ENCODE results near the gene METTL23.
"Not testable (repeated sequence)": the region's sequence is repeated elsewhere in the genome, so short reads cannot be mapped to it uniquely, and the experiment has no call there.

Gene METTL23

GRCh38 chr17:76737676-76738467 is 11.2 kb downstream of the METTL23 start, which contains the start of gene MFSD11:
MFSD11 (plus strand) TSS chr17:76738119; CDS start chr17:76738353, 234 bp downstream.
- H3K9me3 ChIP-seq (ENCODE audit: insufficient read depth, low read length), result no peaks in the 10 kb centered on the region
- H3K36me3 ChIP-seq (ENCODE audit: low read length), result peaks cover 43% of the 10 kb centered on the region
- H4K20me1 ChIP-seq (ENCODE audit: low read depth, low read length), result peaks cover 19% of the 10 kb centered on the region
- H3K9ac ChIP-seq (ENCODE audit: low read length), result peak within 1 kb of the TSS; percentile 100
- H3K9me2 ChIP-seq (replicated peaks; ENCODE audit: insufficient read depth, low read length), result no peaks in the 10 kb centered on the region
- peak within 1 kb of the TSS; percentile 94 for H3K27ac ChIP-seq (ENCODE audit: low read depth, low read length)
- peak within 1 kb of the TSS; percentile 99 for H3K4me3 ChIP-seq (ENCODE audit: insufficient read depth, low read length, poor library complexity, severe bottlenecking)
- TF ChIP-seq CTCF (IDR thresholded peaks at IDR 0.05; ENCODE audit: insufficient read depth, low read length, poor library complexity, severe bottlenecking) (no peak), EZH2phosphoT487 (conservative IDR thresholded peaks at IDR 0.05; ENCODE audit: low read length) (no peak)
- peak within 1 kb of the TSS; percentile 77 for H2AFZ ChIP-seq (ENCODE audit: low read depth, low read length, severe bottlenecking)
- peaks cover 34% of the 10 kb centered on the region for H3F3A ChIP-seq (ENCODE audit: insufficient read depth)
- H3K27me3 ChIP-seq (ENCODE audit: low read length), result no peaks in the 10 kb centered on the region
- peaks cover 60% of the 10 kb centered on the region for H3K79me2 ChIP-seq (ENCODE audit: insufficient read depth, low read length)
- peak within 1 kb of the TSS; percentile 98 for H3K4me2 ChIP-seq (ENCODE audit: low read depth, low read length, poor library complexity, severe bottlenecking)

GRCh38 chr17:76738468-76738850 is 11.8 kb downstream of the METTL23 start:
- peak overlapping the region; percentile 81 for H3K4me2 ChIP-seq (ENCODE audit: low read depth, low read length, poor library complexity, severe bottlenecking)
- peaks cover 54% of the 10 kb centered on the region for H3K79me2 ChIP-seq (ENCODE audit: insufficient read depth, low read length)
- H3K27me3 ChIP-seq (ENCODE audit: low read length), result no peaks in the 10 kb centered on the region
- peak overlapping the region; percentile 90; the same call in 1 of the 2 replicates for H3K27ac ChIP-seq (ENCODE audit: low read depth, low read length)
- peak overlapping the region; percentile 79 for H3K9ac ChIP-seq (ENCODE audit: low read length)
- H3K36me3 ChIP-seq (ENCODE audit: low read length), result peaks cover 37% of the 10 kb centered on the region
- no peak for TF ChIP-seq EZH2phosphoT487 (conservative IDR thresholded peaks at IDR 0.05; ENCODE audit: low read length)
- TF ChIP-seq CTCF (IDR thresholded peaks at IDR 0.05; ENCODE audit: insufficient read depth, low read length, poor library complexity, severe bottlenecking), result no peak
- no peaks in the 10 kb centered on the region for H3K9me2 ChIP-seq (replicated peaks; ENCODE audit: insufficient read depth, low read length)
- H2AFZ ChIP-seq (ENCODE audit: low read depth, low read length, severe bottlenecking), result peak overlapping the region; percentile 29
- H4K20me1 ChIP-seq (ENCODE audit: low read depth, low read length), result peaks cover 18% of the 10 kb centered on the region
- peak overlapping the region; percentile 91 for H3K4me3 ChIP-seq (ENCODE audit: insufficient read depth, low read length, poor library complexity, severe bottlenecking)
- H3F3A ChIP-seq (ENCODE audit: insufficient read depth), result peaks cover 28% of the 10 kb centered on the region
- no peaks in the 10 kb centered on the region for H3K9me3 ChIP-seq (ENCODE audit: insufficient read depth, low read length)

- H3K27me3 ChIP-seq (ENCODE audit: low read length); H3K9me2 ChIP-seq (replicated peaks; ENCODE audit: insufficient read depth, low read length); H2AFZ ChIP-seq (ENCODE audit: low read depth, low read length, severe bottlenecking); H3K27ac ChIP-seq (ENCODE audit: low read depth, low read length); H3K4me3 ChIP-seq (ENCODE audit: insufficient read depth, low read length, poor library complexity, severe bottlenecking); H4K20me1 ChIP-seq (ENCODE audit: low read depth, low read length); H3K9me3 ChIP-seq (ENCODE audit: insufficient read depth, low read length): not testable (repeated sequence)
- Histone ChIP-seq H3F3A (ENCODE audit: insufficient read depth) (peaks cover 17% of the 10 kb centered on the region), H3K4me2 (ENCODE audit: low read depth, low read length, poor library complexity, severe bottlenecking) (peak overlapping the region; percentile 81), H3K9ac (ENCODE audit: low read length) (peak overlapping the region; percentile 79), H3K79me2 (ENCODE audit: insufficient read depth, low read length) (peaks cover 42% of the 10 kb centered on the region), H3K36me3 (ENCODE audit: low read length) (peaks cover 26% of the 10 kb centered on the region)
Observed at GRCh38 chr17:76739568-76740115, 13.0 kb downstream of the METTL23 start.
